A549 (cell line): ENCODE results near the gene B3GNT2. TPM values are rescaled to one million over a fixed set of nuclear protein-coding genes. Genes with fewer than 3 reads are reported as not detected.
"Not testable (repeated sequence)": the region's sequence is repeated elsewhere in the genome, so short reads cannot be mapped to it uniquely, and the experiment has no call there.

Source experiments
- ATAC-seq, 2 experiments: fragments of 200-7000 bp in 1 of 2; fragments of >200 bp in 1 of 2; cut with Nextera tagmentation in 1 of 2; cut with Tn5 transposase in 1 of 2; 3 replicates each; pipeline versions ENCODE4 v1.8.0 to v1.9.1; 2018 to 2020; ENCODE audit warnings: mild to moderate bottlenecking in 1 of 2, moderate library complexity in 1 of 2
- CTCF ChIA-PET: fragments of 300-600 bp; sonication (Branson Sonifier 250); formaldehyde crosslinking; extraction: SDS; loops from one replicate; lab custom pipeline; 2021; ENCODE audit warnings: antibody characterized with exemption, inconsistent platforms; lab: Yijun Ruan, JAX
- POLR2A ChIA-PET: fragments of 350-600 bp; formaldehyde crosslinking; extraction: SDS; loops from one replicate; lab custom pipeline; 2021; ENCODE audit warnings: antibody characterized with exemption, inconsistent platforms; lab: Yijun Ruan, JAX
- DNase-seq, 2 experiments: peaks; one replicate each; pipeline versions ENCODE4 v3.0.0 to v3.0.0-alpha.2; 2011 to 2016; ENCODE audit warnings: low read depth in 1 of 2, low spot score in 1 of 2
- FAIRE-seq: peaks from 2 replicates; lab custom pipeline; 2011; peaks lifted over from hg19 to GRCh38; lab: Jason Lieb, UNC
- H3K27ac ChIP-seq, 2 experiments: fragments of >200 bp; sonication (Bioruptor Twin); formaldehyde crosslinking; 3 replicates each; pipeline ENCODE4 v1.5.1; 2016 to 2017
- H3K4me1 ChIP-seq: fragments of >200 bp; sonication (Bioruptor Twin); formaldehyde crosslinking; 3 replicates; pipeline ENCODE4 v1.6.1; 2016
- H3K4me2 ChIP-seq: fragments of >200 bp; sonication (Bioruptor Twin); formaldehyde crosslinking; 3 replicates; pipeline ENCODE4 v1.6.1; 2016
- H3K4me3 ChIP-seq: fragments of >200 bp; sonication (Bioruptor Twin); formaldehyde crosslinking; 3 replicates; pipeline ENCODE4 v1.5.1; 2016
- H3K9me3 ChIP-seq: fragments of >200 bp; sonication (Bioruptor Twin); formaldehyde crosslinking; 3 replicates; pipeline ENCODE4 v1.6.1; 2016
- CBX2 ChIP-seq: fragments of 200-600 bp; sonication (generic); IDR thresholded peaks from 2 replicates; pipeline ENCODE4 v1.6.1; 2016; ENCODE audit warnings: low read depth, mild to moderate bottlenecking, borderline replicate concordance
- CBX8 ChIP-seq: fragments of 200-600 bp; sonication (generic); IDR thresholded peaks from 2 replicates; pipeline ENCODE4 v1.6.1; 2016
- CEBPB ChIP-seq, 2 experiments: fragments of >200 bp in 1 of 2; sonication (Bioruptor Twin) in 1 of 2; formaldehyde crosslinking in 1 of 2; IDR thresholded peaks; 2 replicates each; pipeline ENCODE4 v1.6.1; 2012 to 2016
- CHD2 ChIP-seq: fragments of 150-350 bp; IDR thresholded peaks from 2 replicates; pipeline ENCODE4 v1.6.1; 2014; ENCODE audit warnings: low read length; ENCODE audit not compliant: partially characterized antibody
- EHF ChIP-seq: fragments of 250-450 bp; sonication (Bioruptor Pico); IDR thresholded peaks from 2 replicates; pipeline ENCODE4 v1.5.0; 2020; ENCODE audit warnings: mild to moderate bottlenecking
- EHMT2 ChIP-seq: fragments of 200-600 bp; sonication (generic); IDR thresholded peaks from 2 replicates; pipeline ENCODE4 v1.6.1; 2016; ENCODE audit warnings: antibody characterized with exemption, low read depth, mild to moderate bottlenecking, moderate library complexity
- EP300 ChIP-seq, 2 experiments: fragments of >200 bp; sonication (Bioruptor Twin); formaldehyde crosslinking; IDR thresholded peaks; 2 replicates in 1 of 2; 3 replicates in 1 of 2; pipeline ENCODE4 v1.6.1; 2016 to 2017
- FOSB ChIP-seq: fragments of 250-450 bp; sonication (Bioruptor Pico); IDR thresholded peaks from 2 replicates; pipeline ENCODE4 v1.5.0; 2020; ENCODE audit warnings: mild to moderate bottlenecking, moderate library complexity
- FOSL2 ChIP-seq, 2 experiments: fragments of 450-650 bp in 1 of 2; fragments of >200 bp in 1 of 2; sonication (Bioruptor Twin) in 1 of 2; formaldehyde crosslinking; IDR thresholded peaks; 2 replicates each; pipeline versions ENCODE4 v1.5.0 to v1.6.1; 2016 to 2020; ENCODE audit warnings: mild to moderate bottlenecking in 1 of 2, moderate library complexity in 1 of 2
- HEYL ChIP-seq: fragments of 250-450 bp; sonication (Bioruptor Pico); IDR thresholded peaks from 2 replicates; pipeline ENCODE4 v1.8.0; 2021; ENCODE audit warnings: mild to moderate bottlenecking, moderate library complexity
- HOXA7 ChIP-seq: fragments of 250-450 bp; sonication (Bioruptor Pico); IDR thresholded peaks from 2 replicates; pipeline ENCODE4 v1.5.0; 2020; ENCODE audit warnings: mild to moderate bottlenecking, moderate library complexity
- HOXB13 ChIP-seq: fragments of 250-450 bp; sonication (Bioruptor Pico); IDR thresholded peaks from 2 replicates; pipeline ENCODE4 v1.5.0; 2020; ENCODE audit warnings: low read depth, mild to moderate bottlenecking, moderate library complexity
- HOXB5 ChIP-seq: fragments of 250-450 bp; sonication (Bioruptor Pico); IDR thresholded peaks from 2 replicates; pipeline ENCODE4 v1.5.0; 2020; ENCODE audit warnings: mild to moderate bottlenecking, moderate library complexity
- JUN ChIP-seq, 2 experiments: fragments of >200 bp; sonication (Bioruptor Twin); formaldehyde crosslinking; IDR thresholded peaks; 2 replicates in 1 of 2; 3 replicates in 1 of 2; pipeline ENCODE4 v1.6.1; 2016 to 2017
- JUNB ChIP-seq: fragments of >200 bp; sonication (Bioruptor Twin); formaldehyde crosslinking; IDR thresholded peaks from 2 replicates; pipeline ENCODE4 v1.6.1; 2016
- KDM1A ChIP-seq: fragments of 200-600 bp; sonication (generic); IDR thresholded peaks from 2 replicates; pipeline ENCODE4 v1.6.1; 2016; ENCODE audit warnings: low read depth, mild to moderate bottlenecking
- MAFK ChIP-seq: fragments of 450-650 bp; IDR thresholded peaks from 2 replicates; pipeline ENCODE4 v1.6.1; 2014; ENCODE audit not compliant: partially characterized antibody
- NPAS2 ChIP-seq: fragments of 250-450 bp; sonication (Bioruptor Pico); IDR thresholded peaks from 2 replicates; pipeline ENCODE4 v1.8.0; 2022; ENCODE audit warnings: mild to moderate bottlenecking, moderate library complexity, borderline replicate concordance
- POLR2A ChIP-seq: IDR thresholded peaks from 2 replicates; pipeline ENCODE4 v1.6.1; 2012; ENCODE audit warnings: mild to moderate bottlenecking, low read length
- POLR2AphosphoS2 ChIP-seq: conservative IDR thresholded peaks from 2 replicates; pipeline ENCODE4 v1.6.1; 2012; ENCODE audit warnings: low read length, improper control_type of control experiment, inconsistent platforms
- RARB ChIP-seq: fragments of 250-450 bp; sonication (Bioruptor Pico); IDR thresholded peaks from 2 replicates; pipeline ENCODE4 v1.8.0; 2021; ENCODE audit warnings: mild to moderate bottlenecking, moderate library complexity
- RCOR1 ChIP-seq: fragments of 150-350 bp; IDR thresholded peaks from 2 replicates; pipeline ENCODE4 v1.6.1; 2014; ENCODE audit warnings: antibody characterized with exemption, low read length, low read depth
- TP53 ChIP-seq: fragments of 250-450 bp; sonication (Bioruptor Pico); IDR thresholded peaks from 2 replicates; pipeline ENCODE4 v1.5.0; 2021; ENCODE audit warnings: mild to moderate bottlenecking, moderate library complexity
- ZC3H11A ChIP-seq: fragments of 450-650 bp; IDR thresholded peaks from 2 replicates; pipeline ENCODE4 v1.6.1; 2014; ENCODE audit warnings: antibody characterized with exemption, mild to moderate bottlenecking
- ZNF302 ChIP-seq: fragments of 250-450 bp; sonication (Bioruptor Pico); IDR thresholded peaks from 2 replicates; pipeline ENCODE4 v1.9.0; 2021; ENCODE audit warnings: inconsistent platforms, mild to moderate bottlenecking, moderate library complexity
- WGBS: methylation state at CpG from one replicate; pipeline ENCODE4 v1.1.6; 2017; ENCODE audit errors: missing lambda C conversion rate; 5-methylcytosine and 5-hydroxymethylcytosine counted together
- polyA plus RNA-seq, 4 experiments: library from polyadenylated mRNA; depleted of rRNA in 3 of 4; stranded (reverse); fragments of >200 nt; fragmentation: RNase III in 1 of 4; extraction: RNeasy Plus Mini Kit Qiagen cat#74134 plus additional on column Dnase treatment in 1 of 4; gene quantifications; 2 replicates in 3 of 4; 3 replicates in 1 of 4; pipeline ENCODE4 v1.2.3, GENCODE V29; 2011 to 2017
- TF ChIP-seq, protein P1 (sequence below): fragments of 150-350 bp; IDR thresholded peaks from 2 replicates; pipeline ENCODE4 v1.6.1; 2014; ENCODE audit warnings: low read depth, mild to moderate bottlenecking, low read length
- TF ChIP-seq, protein P2 (sequence below): IDR thresholded peaks from 2 replicates; pipeline ENCODE4 v1.6.1; 2012
- TF ChIP-seq, protein P3 (sequence below): fragments of 250-450 bp; sonication (Bioruptor Pico); IDR thresholded peaks from 2 replicates; pipeline ENCODE4 v1.5.0; 2020; ENCODE audit warnings: low read depth, mild to moderate bottlenecking, moderate library complexity
- TF ChIP-seq, protein P4 (sequence below): IDR thresholded peaks from 2 replicates; pipeline ENCODE4 v1.6.1; 2012; ENCODE audit warnings: low read depth, borderline replicate concordance
- TF ChIP-seq, protein P5 (sequence below): fragments of >200 bp; sonication (Bioruptor Twin); formaldehyde crosslinking; IDR thresholded peaks from 2 replicates; pipeline ENCODE4 v1.6.1; 2016
- TF ChIP-seq, protein P6 (sequence below): IDR thresholded peaks from 2 replicates; pipeline ENCODE4 v1.6.1; 2012

The B3GNT2 gene
- polyA plus RNA-seq, 2 of the 4 experiments (the other 2 are of a cell fraction), result 21.3 to 29.4 TPM

DNA sequence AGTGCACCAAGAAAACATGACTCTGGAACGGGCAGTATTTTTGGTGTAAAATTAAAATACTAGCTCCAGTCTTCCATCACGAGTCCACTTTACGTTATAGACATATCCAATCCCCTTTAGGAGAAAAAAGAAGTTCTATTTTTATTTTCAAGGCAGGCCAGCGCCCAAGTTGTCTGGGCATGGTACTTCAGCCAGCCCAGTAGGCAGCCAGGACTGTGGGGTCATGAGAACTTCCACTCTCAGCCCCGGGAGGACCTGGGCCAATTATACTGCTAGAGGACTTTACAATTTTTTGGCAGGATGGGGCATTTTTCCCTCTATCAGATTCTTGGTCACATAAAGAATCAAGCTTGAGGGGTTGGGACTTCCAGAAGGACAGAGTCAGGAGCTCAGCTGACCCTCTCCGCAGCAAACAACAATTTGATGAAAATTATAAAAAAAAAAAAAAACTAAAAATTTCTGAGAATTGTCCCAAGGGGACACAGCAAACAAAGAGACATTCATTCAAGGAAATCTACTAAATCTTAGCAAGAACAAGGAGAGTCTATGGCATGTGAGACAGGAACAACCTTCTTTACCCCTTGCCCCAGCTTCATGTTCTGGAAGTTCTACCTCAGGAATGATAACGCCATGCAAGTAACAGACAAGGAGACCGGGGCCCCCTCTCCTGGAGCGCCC lies 37.3 kb upstream of the B3GNT2 start:
- FAIRE-seq (no peak), ATAC-seq (no peak), DNase-seq (no peak)
- no peak overlapping the region for H3K4me3 ChIP-seq
- no peaks in the 10 kb centered on the region for H3K4me1 ChIP-seq
- no peak overlapping the region for H3K27ac ChIP-seq
- no peaks in the 10 kb centered on the region for H3K9me3 ChIP-seq
- CTCF ChIA-PET, result no interaction called here
- no peak overlapping the region for H3K4me2 ChIP-seq
- TF ChIP-seq FOSL2 (IDR thresholded peaks at IDR 0.05) (no peak), FOSL2 (CRISPR knock-in tag; IDR thresholded peaks at IDR 0.05) (no peak), EHMT2 (no peak), JUN (IDR thresholded peaks at IDR 0.05) (no peak), HOXA7 (no peak), FOSB (CRISPR knock-in tag) (no peak), CEBPB (IDR thresholded peaks at IDR 0.05) (no peak), NPAS2 (CRISPR knock-in tag) (no peak), MAFK (no peak), HOXB5 (CRISPR knock-in tag) (no peak), POLR2AphosphoS2 (no peak), RARB (no peak), CBX8 (no peak), EP300 (IDR thresholded peaks at IDR 0.05) (no peak), HOXB13 (no peak)
- TF ChIP-seq, protein P1, sequence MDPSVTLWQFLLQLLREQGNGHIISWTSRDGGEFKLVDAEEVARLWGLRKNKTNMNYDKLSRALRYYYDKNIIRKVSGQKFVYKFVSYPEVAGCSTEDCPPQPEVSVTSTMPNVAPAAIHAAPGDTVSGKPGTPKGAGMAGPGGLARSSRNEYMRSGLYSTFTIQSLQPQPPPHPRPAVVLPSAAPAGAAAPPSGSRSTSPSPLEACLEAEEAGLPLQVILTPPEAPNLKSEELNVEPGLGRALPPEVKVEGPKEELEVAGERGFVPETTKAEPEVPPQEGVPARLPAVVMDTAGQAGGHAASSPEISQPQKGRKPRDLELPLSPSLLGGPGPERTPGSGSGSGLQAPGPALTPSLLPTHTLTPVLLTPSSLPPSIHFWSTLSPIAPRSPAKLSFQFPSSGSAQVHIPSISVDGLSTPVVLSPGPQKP, result no peak
- TF ChIP-seq, protein P2, sequence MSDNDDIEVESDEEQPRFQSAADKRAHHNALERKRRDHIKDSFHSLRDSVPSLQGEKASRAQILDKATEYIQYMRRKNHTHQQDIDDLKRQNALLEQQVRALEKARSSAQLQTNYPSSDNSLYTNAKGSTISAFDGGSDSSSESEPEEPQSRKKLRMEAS, result no peak
- TF ChIP-seq, protein P3, sequence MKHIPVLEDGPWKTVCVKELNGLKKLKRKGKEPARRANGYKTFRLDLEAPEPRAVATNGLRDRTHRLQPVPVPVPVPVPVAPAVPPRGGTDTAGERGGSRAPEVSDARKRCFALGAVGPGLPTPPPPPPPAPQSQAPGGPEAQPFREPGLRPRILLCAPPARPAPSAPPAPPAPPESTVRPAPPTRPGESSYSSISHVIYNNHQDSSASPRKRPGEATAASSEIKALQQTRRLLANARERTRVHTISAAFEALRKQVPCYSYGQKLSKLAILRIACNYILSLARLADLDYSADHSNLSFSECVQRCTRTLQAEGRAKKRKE (CRISPR knock-in tag), result no peak
- POLR2A ChIA-PET, result no interaction called here
- WGBS, result 62% methylated on average over 9 of the region's 9 CpGs

DNA sequence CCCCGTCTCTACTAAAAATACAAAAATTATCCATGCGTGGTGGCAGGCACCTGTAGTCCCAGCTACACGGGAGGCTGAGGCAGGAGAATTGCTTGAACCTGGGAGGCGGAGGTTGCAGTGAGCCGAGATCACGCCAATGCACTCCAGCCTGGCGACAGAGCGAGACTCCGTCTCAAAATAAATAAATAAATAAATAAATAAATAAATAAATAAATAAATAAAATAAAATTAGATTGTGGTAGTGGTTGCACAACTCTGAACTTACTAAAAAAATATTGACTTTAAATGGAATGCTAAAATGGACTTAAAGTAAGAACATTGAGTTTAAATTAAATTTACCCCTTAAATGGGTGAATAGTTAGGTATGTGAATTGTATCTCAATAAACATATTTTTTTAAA lies 35.2 kb upstream of the B3GNT2 start:
- H3K27ac ChIP-seq, FAIRE-seq, H3K4me1 ChIP-seq, H3K9me3 ChIP-seq, ATAC-seq, DNase-seq, H3K4me3 ChIP-seq, POLR2A ChIA-PET, H3K4me2 ChIP-seq: not testable (repeated sequence)
- peak; percentile 79 for TF ChIP-seq ZC3H11A
- CTCF ChIA-PET, result interaction anchor here (1.1 kb wide), 1 partner anchor 23 kb away, joined by 3 read pairs; no protein-coding TSS in a partner anchor
- 99% methylated on average over 9 of the region's 9 CpGs for WGBS

DNA sequence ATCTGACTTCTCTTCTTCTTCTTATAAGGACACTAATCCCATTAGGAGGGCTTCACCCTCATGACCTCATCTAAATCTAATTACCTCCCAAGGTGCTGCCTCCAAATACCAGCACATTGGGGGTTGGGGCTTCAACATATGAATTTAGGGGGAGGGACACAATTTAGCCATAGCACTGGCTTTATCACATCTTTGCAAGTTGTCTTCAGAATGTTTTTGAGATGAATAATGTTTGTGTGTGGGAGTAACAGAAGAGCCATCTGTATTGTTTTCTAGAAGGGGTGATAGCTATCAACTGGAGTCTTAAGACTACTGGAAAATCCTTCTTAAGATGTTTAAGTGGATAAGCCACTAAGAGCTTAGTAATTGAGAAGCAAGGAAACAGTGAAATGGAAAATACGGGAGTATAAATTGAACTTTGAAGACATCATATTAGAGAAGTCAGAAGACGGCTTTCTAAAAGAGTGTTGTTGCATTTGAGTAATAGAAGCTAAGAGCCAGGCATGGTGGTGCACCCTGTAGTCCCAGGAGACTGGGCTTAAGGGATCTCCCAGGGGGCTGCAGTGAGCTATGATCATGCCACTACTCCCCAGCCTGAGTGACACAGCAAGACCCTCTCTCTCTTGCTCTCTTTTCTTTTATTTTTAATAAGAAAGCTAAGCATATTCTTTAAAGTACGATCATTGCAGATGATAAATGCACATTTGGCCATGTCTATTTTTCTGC lies 32.6 kb upstream of the B3GNT2 start:
- H3K4me2 ChIP-seq, result no peak overlapping the region
- ATAC-seq (no peak), FAIRE-seq (no peak), DNase-seq (no peak)
- POLR2A ChIA-PET, result no interaction called here
- no peak overlapping the region for H3K27ac ChIP-seq
- H3K4me3 ChIP-seq, result no peak overlapping the region
- WGBS, result 88% methylated on average over 3 of the region's 3 CpGs
- no peaks in the 10 kb centered on the region for H3K9me3 ChIP-seq
- CTCF ChIA-PET, result interaction anchor here (0.7 to 1.3 kb wide), 4 partner anchors 11 to 1380 kb away, joined by 3 to 4 read pairs (median 4); no protein-coding TSS in a partner anchor
- H3K4me1 ChIP-seq, result no peaks in the 10 kb centered on the region
- TF ChIP-seq JUNB, result no peak
- no peak for TF ChIP-seq EHMT2
- no peak for TF ChIP-seq RCOR1
- TF ChIP-seq, protein P4, sequence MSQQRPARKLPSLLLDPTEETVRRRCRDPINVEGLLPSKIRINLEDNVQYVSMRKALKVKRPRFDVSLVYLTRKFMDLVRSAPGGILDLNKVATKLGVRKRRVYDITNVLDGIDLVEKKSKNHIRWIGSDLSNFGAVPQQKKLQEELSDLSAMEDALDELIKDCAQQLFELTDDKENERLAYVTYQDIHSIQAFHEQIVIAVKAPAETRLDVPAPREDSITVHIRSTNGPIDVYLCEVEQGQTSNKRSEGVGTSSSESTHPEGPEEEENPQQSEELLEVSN, result no peak
- TF ChIP-seq ZNF302 (CRISPR knock-in tag), result no peak
- no peak for TF ChIP-seq POLR2A
- TF ChIP-seq HEYL (CRISPR knock-in tag), result no peak
- TF ChIP-seq, protein P5, sequence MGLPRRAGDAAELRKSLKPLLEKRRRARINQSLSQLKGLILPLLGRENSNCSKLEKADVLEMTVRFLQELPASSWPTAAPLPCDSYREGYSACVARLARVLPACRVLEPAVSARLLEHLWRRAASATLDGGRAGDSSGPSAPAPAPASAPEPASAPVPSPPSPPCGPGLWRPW, result no peak
- no peak for TF ChIP-seq KDM1A
- TF ChIP-seq TP53 (CRISPR knock-in tag), result no peak
- no peak for TF ChIP-seq CBX2
- TF ChIP-seq CHD2, result no peak
- TF ChIP-seq, protein P1, result no peak
- no peak for TF ChIP-seq EHF (CRISPR knock-in tag)
- TF ChIP-seq, protein P6, sequence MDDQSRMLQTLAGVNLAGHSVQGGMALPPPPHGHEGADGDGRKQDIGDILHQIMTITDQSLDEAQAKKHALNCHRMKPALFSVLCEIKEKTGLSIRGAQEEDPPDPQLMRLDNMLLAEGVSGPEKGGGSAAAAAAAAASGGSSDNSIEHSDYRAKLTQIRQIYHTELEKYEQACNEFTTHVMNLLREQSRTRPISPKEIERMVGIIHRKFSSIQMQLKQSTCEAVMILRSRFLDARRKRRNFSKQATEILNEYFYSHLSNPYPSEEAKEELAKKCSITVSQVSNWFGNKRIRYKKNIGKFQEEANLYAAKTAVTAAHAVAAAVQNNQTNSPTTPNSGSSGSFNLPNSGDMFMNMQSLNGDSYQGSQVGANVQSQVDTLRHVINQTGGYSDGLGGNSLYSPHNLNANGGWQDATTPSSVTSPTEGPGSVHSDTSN, result no peak
